Measurements from ENCODE around the gene ABCB11. TPM values are rescaled to one million over a fixed set of nuclear protein-coding genes. Genes with fewer than 3 reads are reported as not detected.

Gene ABCB11
- total RNA-seq, 1 experiment from 2014 or later, result 1.3 TPM

DNA sequence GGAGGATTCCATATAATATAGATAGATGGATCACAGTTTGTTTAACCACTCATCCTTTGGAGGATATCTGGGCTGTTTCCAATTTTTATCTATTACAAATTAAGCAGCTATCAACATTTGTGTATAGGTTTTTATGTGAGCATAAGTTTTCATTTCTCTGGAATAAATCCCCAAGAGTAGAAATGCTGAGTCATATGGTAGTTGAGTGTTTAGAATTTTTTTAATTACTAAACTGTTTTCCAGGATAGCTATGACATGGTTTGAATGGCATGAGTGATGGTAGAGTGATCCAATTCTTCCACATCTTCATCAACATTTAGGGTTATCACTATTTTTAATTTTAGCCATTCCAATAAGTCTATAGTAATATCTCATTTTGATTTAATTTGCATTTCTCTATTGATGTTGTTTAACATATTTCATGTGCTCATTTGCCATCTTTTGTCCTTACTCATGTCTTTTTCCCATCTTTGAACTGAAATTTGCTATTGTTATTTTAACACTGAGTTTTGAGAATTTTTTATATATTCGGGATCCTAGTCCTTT is 31.4 kb downstream of the ABCB11 start:
- Mint-ChIP-seq H3K27ac (ENCODE audit: unreplicated experiment) (no peak overlapping the region), H3K27me3 (ENCODE audit: unreplicated experiment) (no peaks in the 10 kb centered on the region), H3K9me3 (ENCODE audit: low read depth, unreplicated experiment) (peaks cover 7% of the 10 kb centered on the region), H3K4me1 (ENCODE audit: low read depth, unreplicated experiment) (peaks cover 51% of the 10 kb centered on the region), H3K36me3 (ENCODE audit: insufficient read depth, unreplicated experiment) (no peaks in the 10 kb centered on the region), H3K4me3 (ENCODE audit: low read depth, unreplicated experiment) (no peak overlapping the region)
- TF ChIP-seq, protein P1, sequence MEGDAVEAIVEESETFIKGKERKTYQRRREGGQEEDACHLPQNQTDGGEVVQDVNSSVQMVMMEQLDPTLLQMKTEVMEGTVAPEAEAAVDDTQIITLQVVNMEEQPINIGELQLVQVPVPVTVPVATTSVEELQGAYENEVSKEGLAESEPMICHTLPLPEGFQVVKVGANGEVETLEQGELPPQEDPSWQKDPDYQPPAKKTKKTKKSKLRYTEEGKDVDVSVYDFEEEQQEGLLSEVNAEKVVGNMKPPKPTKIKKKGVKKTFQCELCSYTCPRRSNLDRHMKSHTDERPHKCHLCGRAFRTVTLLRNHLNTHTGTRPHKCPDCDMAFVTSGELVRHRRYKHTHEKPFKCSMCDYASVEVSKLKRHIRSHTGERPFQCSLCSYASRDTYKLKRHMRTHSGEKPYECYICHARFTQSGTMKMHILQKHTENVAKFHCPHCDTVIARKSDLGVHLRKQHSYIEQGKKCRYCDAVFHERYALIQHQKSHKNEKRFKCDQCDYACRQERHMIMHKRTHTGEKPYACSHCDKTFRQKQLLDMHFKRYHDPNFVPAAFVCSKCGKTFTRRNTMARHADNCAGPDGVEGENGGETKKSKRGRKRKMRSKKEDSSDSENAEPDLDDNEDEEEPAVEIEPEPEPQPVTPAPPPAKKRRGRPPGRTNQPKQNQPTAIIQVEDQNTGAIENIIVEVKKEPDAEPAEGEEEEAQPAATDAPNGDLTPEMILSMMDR (IDR thresholded peaks at IDR 0.05; ENCODE audit: unreplicated experiment), result no peak
- BruUV-seq (replicated peaks), result no TSS peak
- DNase-seq, result no peak
- intact Hi-C loops (cut with micrococcal nuclease; ENCODE audit: unreplicated experiment), result no loop called here
- CTCF ChIA-PET, result interaction anchor here (0.6 to 1.3 kb wide), 3 partner anchors 10 to 67 kb away, joined by 3 to 4 read pairs (median 3); no protein-coding TSS in a partner anchor

DNA sequence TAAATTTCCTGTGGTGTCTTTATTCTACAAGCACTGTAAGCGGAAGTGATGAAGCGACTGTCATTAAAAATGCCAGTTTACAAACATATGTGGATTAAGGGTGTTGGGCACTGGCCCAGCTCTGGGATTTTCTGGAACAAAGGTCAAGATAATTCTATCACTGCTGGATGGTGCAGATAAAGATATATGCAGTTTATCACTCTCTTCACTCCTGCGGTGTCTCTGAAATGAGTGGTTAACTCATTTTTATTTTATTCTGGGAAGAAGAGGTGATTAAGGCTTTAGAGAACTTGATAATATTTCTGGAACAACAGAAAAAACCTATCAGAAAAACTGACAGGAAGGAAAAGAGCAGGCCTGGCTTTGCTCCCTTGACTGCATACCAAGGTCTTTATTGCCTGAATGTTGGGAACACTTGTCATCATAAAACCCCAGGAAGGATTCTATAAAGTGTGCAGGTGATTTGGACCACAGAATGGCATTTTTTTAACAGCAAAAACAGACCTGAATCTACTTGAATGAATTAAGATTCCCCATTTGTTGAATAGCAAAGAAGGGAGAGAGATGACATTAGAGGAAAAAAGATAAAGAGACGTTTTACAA is 32.4 kb downstream of the ABCB11 start:
- Mint-ChIP-seq H3K27ac (ENCODE audit: unreplicated experiment) (no peak overlapping the region), H3K27me3 (ENCODE audit: unreplicated experiment) (no peaks in the 10 kb centered on the region), H3K4me3 (ENCODE audit: low read depth, unreplicated experiment) (no peak overlapping the region), H3K9me3 (ENCODE audit: low read depth, unreplicated experiment) (peaks cover 5% of the 10 kb centered on the region), H3K36me3 (ENCODE audit: insufficient read depth, unreplicated experiment) (no peaks in the 10 kb centered on the region), H3K4me1 (ENCODE audit: low read depth, unreplicated experiment) (peaks cover 49% of the 10 kb centered on the region)
- BruUV-seq (replicated peaks), result no TSS peak
- no peak for DNase-seq
- intact Hi-C loops (cut with micrococcal nuclease; ENCODE audit: unreplicated experiment), result no loop called here
- CTCF ChIA-PET, result interaction anchor here (1.3 to 1.5 kb wide), 2 partner anchors 12 to 13 kb away, joined by 3 to 6 read pairs; no protein-coding TSS in a partner anchor
- TF ChIP-seq, protein P1 (IDR thresholded peaks at IDR 0.05; ENCODE audit: unreplicated experiment), result no peak

DNA sequence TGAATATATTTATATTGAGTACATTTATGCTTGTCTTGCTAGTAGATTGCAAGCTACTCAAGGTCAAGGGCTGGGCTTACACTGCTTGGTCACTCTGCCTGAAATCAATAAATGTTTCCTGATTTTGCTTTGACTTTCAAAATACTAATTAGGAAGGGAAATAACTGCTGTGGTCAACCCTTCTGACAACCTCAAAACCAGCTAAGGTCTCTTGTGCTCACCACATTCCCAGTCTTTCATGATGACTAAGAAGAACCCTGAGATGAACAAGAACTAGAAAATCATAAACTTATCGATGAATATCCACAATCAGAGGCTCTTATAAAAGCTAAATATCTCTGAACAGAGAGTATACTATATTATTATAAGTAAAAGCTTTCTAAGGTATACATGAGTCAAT is 33.3 kb downstream of the ABCB11 start:
- CTCF ChIA-PET, result interaction anchor here (0.6 to 1.5 kb wide), 4 partner anchors 12 to 787 kb away, joined by 3 to 6 read pairs (median 4); no protein-coding TSS in a partner anchor
- peaks cover 5% of the 10 kb centered on the region for H3K9me3 Mint-ChIP-seq (ENCODE audit: low read depth, unreplicated experiment)
- no peak overlapping the region for H3K27ac Mint-ChIP-seq (ENCODE audit: unreplicated experiment)
- BruUV-seq (replicated peaks), result no TSS peak
- H3K4me3 Mint-ChIP-seq (ENCODE audit: low read depth, unreplicated experiment), result no peak overlapping the region
- peaks cover 58% of the 10 kb centered on the region for H3K4me1 Mint-ChIP-seq (ENCODE audit: low read depth, unreplicated experiment)
- no peaks in the 10 kb centered on the region for H3K27me3 Mint-ChIP-seq (ENCODE audit: unreplicated experiment)
- intact Hi-C loops (cut with micrococcal nuclease; ENCODE audit: unreplicated experiment), result no loop called here
- DNase-seq, result no peak
- TF ChIP-seq, protein P1 (IDR thresholded peaks at IDR 0.05; ENCODE audit: unreplicated experiment), result no peak
- peaks cover under 1% of the 10 kb centered on the region for H3K36me3 Mint-ChIP-seq (ENCODE audit: insufficient read depth, unreplicated experiment)

DNA sequence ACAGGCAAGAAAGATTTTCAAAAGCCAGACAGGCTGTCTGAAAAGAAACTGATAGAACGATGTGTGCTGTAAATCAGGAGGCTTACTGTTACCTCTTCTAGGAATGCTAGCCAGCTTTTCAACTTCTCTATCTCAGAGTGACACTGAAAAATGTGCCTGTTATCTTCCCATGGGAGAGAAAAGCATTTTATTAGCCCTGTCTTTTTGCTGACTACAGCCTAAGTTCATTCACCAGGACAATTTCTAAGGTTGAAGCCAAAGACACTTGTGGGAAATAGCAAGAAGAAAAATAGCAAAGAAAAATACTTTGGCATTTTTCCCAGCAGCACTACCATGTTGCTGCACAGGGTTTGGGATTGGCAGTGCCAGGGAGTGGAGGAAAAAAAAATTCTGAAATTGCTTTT is 34.0 kb downstream of the ABCB11 start:
- DNase-seq, result no peak
- TF ChIP-seq, protein P1 (IDR thresholded peaks at IDR 0.05; ENCODE audit: unreplicated experiment), result no peak
- H3K27ac Mint-ChIP-seq (ENCODE audit: unreplicated experiment), result no peak overlapping the region
- peaks cover 5% of the 10 kb centered on the region for H3K36me3 Mint-ChIP-seq (ENCODE audit: insufficient read depth, unreplicated experiment)
- H3K27me3 Mint-ChIP-seq (ENCODE audit: unreplicated experiment), result no peaks in the 10 kb centered on the region
- intact Hi-C loops (cut with micrococcal nuclease; ENCODE audit: unreplicated experiment), result no loop called here
- H3K4me3 Mint-ChIP-seq (ENCODE audit: low read depth, unreplicated experiment), result no peak overlapping the region
- H3K4me1 Mint-ChIP-seq (ENCODE audit: low read depth, unreplicated experiment), result peaks cover 65% of the 10 kb centered on the region
- CTCF ChIA-PET, result interaction anchor here (0.9 to 1.5 kb wide), 3 partner anchors 11 to 15 kb away, joined by 3 to 6 read pairs (median 3); no protein-coding TSS in a partner anchor
- BruUV-seq (replicated peaks), result no TSS peak
- peaks cover 3% of the 10 kb centered on the region for H3K9me3 Mint-ChIP-seq (ENCODE audit: low read depth, unreplicated experiment)
